ENCODE data around the gene SORCS2.

Gene SORCS2

DNA sequence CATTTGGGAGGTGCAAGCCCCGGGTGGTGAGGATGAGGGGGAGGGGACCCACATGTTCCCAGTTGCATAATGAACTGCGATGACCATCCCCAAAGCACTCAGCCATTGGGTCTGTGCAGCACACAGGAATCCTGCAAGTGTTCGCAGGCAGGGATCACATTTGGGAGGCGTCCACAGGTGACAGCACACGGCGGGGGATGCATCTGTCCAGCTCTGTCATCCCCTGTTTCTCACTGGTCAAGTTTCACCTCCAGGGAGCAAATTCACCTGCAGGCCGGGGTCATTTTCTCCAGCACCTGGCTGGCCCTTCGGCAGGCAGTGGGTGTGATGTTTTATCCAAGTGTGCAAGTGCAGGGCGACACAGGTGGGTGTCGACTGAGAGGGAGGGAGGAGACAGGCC lies 33.3 kb upstream of the SORCS2 start:
- Histone ChIP-seq H3K4me3 (ENCODE audit: low read depth, low read length) (no peak overlapping the region), H3K9me3 (ENCODE audit: control insufficient read depth, insufficient read depth, low read depth, low read length) (no peaks in the 10 kb centered on the region), H3K4me1 (ENCODE audit: control insufficient read depth, insufficient read depth, low read length) (no peaks in the 10 kb centered on the region), H3K36me3 (ENCODE audit: control insufficient read depth in 2 of 2, insufficient read depth in 1 of 2, low read length in 2 of 2) (no peaks in the 10 kb centered on the region), H3K27ac (ENCODE audit: extremely low read depth, low read depth, low read length) (no peak overlapping the region)
- POLR2A ChIA-PET = no interaction called here
- TF ChIP-seq ZNF112 (tag by site-specific recombination; IDR thresholded peaks at IDR 0.05) = no peak
- TF ChIP-seq ZNF311 (tag by site-specific recombination; IDR thresholded peaks at IDR 0.05; ENCODE audit: borderline replicate concordance) = no peak
- no peak for TF ChIP-seq SP2 (tag by site-specific recombination; IDR thresholded peaks at IDR 0.05)
- TF ChIP-seq ZNF302 (tag by site-specific recombination; IDR thresholded peaks at IDR 0.05; ENCODE audit: low read depth) = no peak
- no peak for TF ChIP-seq MYNN (tag by site-specific recombination; IDR thresholded peaks at IDR 0.05; ENCODE audit: borderline replicate concordance)
- no peak for TF ChIP-seq KLF8 (tag by site-specific recombination; IDR thresholded peaks at IDR 0.05)
- TF ChIP-seq ZNF623 (tag by site-specific recombination; IDR thresholded peaks at IDR 0.05) = no peak
- TF ChIP-seq ZNF660 (tag by site-specific recombination; IDR thresholded peaks at IDR 0.05) = no peak
- TF ChIP-seq ZNF223 (tag by site-specific recombination; IDR thresholded peaks at IDR 0.05) = no peak
- TF ChIP-seq ZNF76 (tag by site-specific recombination; IDR thresholded peaks at IDR 0.05; ENCODE audit: borderline replicate concordance, low read depth) = no peak
- TF ChIP-seq HOXA7 (CRISPR knock-in tag; IDR thresholded peaks at IDR 0.05; ENCODE audit: borderline replicate concordance) = no peak
- no peak for TF ChIP-seq ZNF132 (tag by site-specific recombination; IDR thresholded peaks at IDR 0.05; ENCODE audit: borderline replicate concordance)
- CTCF ChIA-PET = no interaction called here

GRCh38 chr4:7159923-7160322 lies 32.4 kb upstream of the SORCS2 start:
- no peaks in the 10 kb centered on the region for H3K4me1 ChIP-seq (ENCODE audit: control insufficient read depth, insufficient read depth, low read length)
- POLR2A ChIA-PET = no interaction called here
- H3K27ac ChIP-seq (ENCODE audit: extremely low read depth, low read depth, low read length) = no peak overlapping the region
- TF ChIP-seq REST (tag by site-specific recombination; IDR thresholded peaks at IDR 0.05) (no peak), ZNF174 (tag by site-specific recombination; IDR thresholded peaks at IDR 0.05) (no peak), ZNF133 (tag by site-specific recombination; IDR thresholded peaks at IDR 0.05) (no peak), ZNF600 (tag by site-specific recombination; IDR thresholded peaks at IDR 0.05) (no peak), ZNF521 (tag by site-specific recombination; IDR thresholded peaks at IDR 0.05) (no peak), SETDB1 (IDR thresholded peaks at IDR 0.05; ENCODE audit: insufficient read length, low read length) (no peak), ZNF530 (tag by site-specific recombination; IDR thresholded peaks at IDR 0.05; ENCODE audit: low read depth) (no peak), INSM2 (tag by site-specific recombination; IDR thresholded peaks at IDR 0.05) (no peak), ZNF146 (tag by site-specific recombination; IDR thresholded peaks at IDR 0.05) (no peak), YY2 (tag by site-specific recombination; IDR thresholded peaks at IDR 0.05) (no peak)
- TF ChIP-seq, protein P1, sequence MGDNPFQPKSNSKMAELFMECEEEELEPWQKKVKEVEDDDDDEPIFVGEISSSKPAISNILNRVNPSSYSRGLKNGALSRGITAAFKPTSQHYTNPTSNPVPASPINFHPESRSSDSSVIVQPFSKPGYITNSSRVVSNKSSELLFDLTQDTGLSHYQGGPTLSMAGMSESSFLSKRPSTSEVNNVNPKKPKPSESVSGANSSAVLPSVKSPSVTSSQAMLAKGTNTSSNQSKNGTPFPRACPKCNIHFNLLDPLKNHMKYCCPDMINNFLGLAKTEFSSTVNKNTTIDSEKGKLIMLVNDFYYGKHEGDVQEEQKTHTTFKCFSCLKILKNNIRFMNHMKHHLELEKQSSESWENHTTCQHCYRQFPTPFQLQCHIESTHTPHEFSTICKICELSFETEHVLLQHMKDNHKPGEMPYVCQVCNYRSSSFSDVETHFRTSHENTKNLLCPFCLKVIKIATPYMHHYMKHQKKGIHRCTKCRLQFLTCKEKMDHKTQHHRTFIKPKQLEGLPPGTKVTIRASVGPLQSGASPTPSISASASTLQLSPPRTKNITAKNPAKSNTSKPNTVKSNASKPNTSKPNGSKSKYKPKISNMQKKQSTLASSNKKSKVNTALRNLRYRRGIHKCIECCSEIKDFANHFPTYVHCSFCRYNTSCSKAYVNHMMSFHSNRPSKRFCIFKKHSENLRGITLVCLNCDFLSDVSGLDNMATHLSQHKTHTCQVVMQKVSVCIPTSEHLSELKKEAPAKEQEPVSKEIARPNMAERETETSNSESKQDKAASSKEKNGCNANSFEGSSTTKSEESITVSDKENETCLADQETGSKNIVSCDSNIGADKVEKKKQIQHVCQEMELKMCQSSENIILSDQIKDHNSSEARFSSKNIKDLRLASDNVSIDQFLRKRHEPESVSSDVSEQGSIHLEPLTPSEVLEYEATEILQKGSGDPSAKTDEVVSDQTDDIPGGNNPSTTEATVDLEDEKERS (tag by site-specific recombination; IDR thresholded peaks at IDR 0.05) = no peak
- TF ChIP-seq, protein P2, sequence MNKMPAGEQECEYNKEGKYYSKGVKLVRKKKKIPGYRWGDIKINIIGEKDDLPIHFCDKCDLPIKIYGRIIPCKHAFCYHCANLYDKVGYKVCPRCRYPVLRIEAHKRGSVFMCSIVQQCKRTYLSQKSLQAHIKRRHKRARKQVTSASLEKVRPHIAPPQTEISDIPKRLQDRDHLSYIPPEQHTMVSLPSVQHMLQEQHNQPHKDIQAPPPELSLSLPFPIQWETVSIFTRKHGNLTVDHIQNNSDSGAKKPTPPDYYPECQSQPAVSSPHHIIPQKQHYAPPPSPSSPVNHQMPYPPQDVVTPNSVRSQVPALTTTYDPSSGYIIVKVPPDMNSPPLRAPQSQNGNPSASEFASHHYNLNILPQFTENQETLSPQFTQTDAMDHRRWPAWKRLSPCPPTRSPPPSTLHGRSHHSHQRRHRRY (tag by site-specific recombination; IDR thresholded peaks at IDR 0.05) = no peak
- H3K9me3 ChIP-seq (ENCODE audit: control insufficient read depth, insufficient read depth, low read depth, low read length) = no peaks in the 10 kb centered on the region
- no peaks in the 10 kb centered on the region for H3K36me3 ChIP-seq (ENCODE audit: control insufficient read depth in 2 of 2, insufficient read depth in 1 of 2, low read length in 2 of 2)
- CTCF ChIA-PET = no interaction called here
- no peak overlapping the region for H3K4me3 ChIP-seq (ENCODE audit: low read depth, low read length)

Data from HEK293 (cell line).